Hepatocyte (in vitro differentiated cells): ENCODE measurements around the gene PSMC1. TPM values are rescaled to one million over a fixed set of nuclear protein-coding genes. Genes with fewer than 3 reads are reported as not detected.

Experiments used
- DNase-seq: peaks from one replicate; pipeline ENCODE4 v3.0.0-alpha.2; 2016; ENCODE audit warnings: low spot score
- H2AFZ ChIP-seq: fragments of 200-600 bp; sonication (generic); 2 replicates; pipeline ENCODE4 v1.6.0; 2016; ENCODE audit warnings: antibody characterized with exemption, mild to moderate bottlenecking
- H3K27ac ChIP-seq: fragments of 200-600 bp; sonication (generic); 2 replicates; pipeline ENCODE4 v1.5.1; 2016; ENCODE audit warnings: mild to moderate bottlenecking
- H3K27me3 ChIP-seq: fragments of 200-600 bp; sonication (generic); 2 replicates; pipeline ENCODE4 v1.6.1; 2016
- H3K36me3 ChIP-seq: fragments of 200-600 bp; sonication (generic); replicated peaks from 2 replicates; pipeline ENCODE4 v1.5.1; 2016; ENCODE audit warnings: low read depth; ENCODE audit not compliant: insufficient read depth
- H3K4me1 ChIP-seq: fragments of 200-600 bp; sonication (generic); 2 replicates; pipeline ENCODE4 v1.5.1; 2016; ENCODE audit warnings: mild to moderate bottlenecking, moderate library complexity; ENCODE audit not compliant: insufficient read depth
- H3K4me2 ChIP-seq: fragments of 200-600 bp; sonication (generic); 2 replicates; pipeline ENCODE4 v1.6.0; 2016
- H3K4me3 ChIP-seq: fragments of 200-600 bp; sonication (generic); 2 replicates; pipeline ENCODE4 v1.5.1; 2016; ENCODE audit warnings: mild to moderate bottlenecking
- H3K79me2 ChIP-seq: fragments of 200-600 bp; sonication (generic); 2 replicates; pipeline ENCODE4 v1.6.0; 2017; ENCODE audit warnings: mild to moderate bottlenecking
- H3K9me2 ChIP-seq: fragments of 200-600 bp; sonication (generic); replicated peaks from 2 replicates; pipeline ENCODE4 v1.6.0; 2017; ENCODE audit warnings: mild to moderate bottlenecking; ENCODE audit not compliant: insufficient read depth
- H3K9me3 ChIP-seq: fragments of 200-600 bp; sonication (generic); 2 replicates; pipeline ENCODE4 v1.5.1; 2016; ENCODE audit warnings: low read depth, mild to moderate bottlenecking
- H4K20me1 ChIP-seq: fragments of 200-600 bp; sonication (generic); 2 replicates; pipeline ENCODE4 v1.6.0; 2016; ENCODE audit warnings: mild to moderate bottlenecking; ENCODE audit not compliant: insufficient read depth, poor library complexity, severe bottlenecking
- CTCF ChIP-seq: fragments of 200-600 bp; sonication (generic); IDR thresholded peaks from 2 replicates; pipeline ENCODE4 v1.5.1; 2016; ENCODE audit warnings: antibody characterized with exemption, mild to moderate bottlenecking; ENCODE audit not compliant: poor library complexity
- EZH2 ChIP-seq: fragments of 200-600 bp; sonication (generic); IDR thresholded peaks from 2 replicates; pipeline ENCODE4 v1.6.1; 2016; ENCODE audit warnings: antibody characterized with exemption, mild to moderate bottlenecking, borderline replicate concordance
- EZH2phosphoT487 ChIP-seq: fragments of 200-600 bp; sonication (generic); IDR thresholded peaks from one replicate; pipeline ENCODE4 v1.6.1; 2018; ENCODE audit warnings: antibody characterized with exemption, mild to moderate bottlenecking, low read depth, moderate library complexity; ENCODE audit not compliant: unreplicated experiment, severe bottlenecking
- WGBS: methylation state at CpG from one replicate; pipeline ENCODE4 v1.1.6; 2016; ENCODE audit warnings: low lambda C conversion rate; ENCODE audit errors: missing lambda C conversion rate; 5-methylcytosine and 5-hydroxymethylcytosine counted together
- polyA plus RNA-seq: library from polyadenylated mRNA; unstranded; fragments of >200 nt; fragmentation: Nextera tagmentation; extraction: Ambion mirVana; gene quantifications from 2 replicates; pipeline ENCODE4 v1.2.1, GENCODE V29; 2016
- total RNA-seq: library from RNA; depleted of rRNA; stranded (reverse); fragments of >200 nt; gene quantifications from 2 replicates; pipeline ENCODE4 v1.2.3, GENCODE V29; 2014

PSMC1 gene
- total and polyA plus RNA-seq, 2 experiments from 2014 or later, result 144 to 171 TPM

- Histone ChIP-seq H3K79me2 (no peaks in the 10 kb centered on the region), H3K36me3 (no peaks in the 10 kb centered on the region), H3K4me1 (no peaks in the 10 kb centered on the region), H3K4me2 (no peak overlapping the region), H3K9me3 (no peaks in the 10 kb centered on the region), H3K27ac (no peak overlapping the region), H4K20me1 (no peaks in the 10 kb centered on the region), H3K27me3 (no peaks in the 10 kb centered on the region), H3K4me3 (no peak overlapping the region), H3K9me2 (no peaks in the 10 kb centered on the region), H2AFZ (no peak overlapping the region)
- no peak for DNase-seq
- 82% methylated on average over 18 of the region's 18 CpGs for WGBS
- no peak for TF ChIP-seq EZH2phosphoT487
- TF ChIP-seq CTCF, result no peak
- no peak for TF ChIP-seq EZH2
Observed at GRCh38 chr14:90276646-90277367, 20.5 kb downstream of the PSMC1 start.

- H3K4me3 ChIP-seq, result no peak overlapping the region
- no peaks in the 10 kb centered on the region for H3K27me3 ChIP-seq
- TF ChIP-seq CTCF (no peak), EZH2phosphoT487 (no peak), EZH2 (no peak)
- no peaks in the 10 kb centered on the region for H3K79me2 ChIP-seq
- H3K4me2 ChIP-seq, result no peak overlapping the region
- H3K9me2 ChIP-seq, result no peaks in the 10 kb centered on the region
- no peaks in the 10 kb centered on the region for H3K36me3 ChIP-seq
- no peaks in the 10 kb centered on the region for H4K20me1 ChIP-seq
- H3K4me1 ChIP-seq, result no peaks in the 10 kb centered on the region
- no peak overlapping the region for H3K27ac ChIP-seq
- DNase-seq, result no peak
- no peaks in the 10 kb centered on the region for H3K9me3 ChIP-seq
- 97% methylated on average over 24 of the region's 24 CpGs for WGBS
- no peak overlapping the region for H2AFZ ChIP-seq
Observed at GRCh38 chr14:90277581-90278198, 21.3 kb downstream of the PSMC1 start.

GRCh38 chr14:90278199-90279175, 22.1 kb downstream of the PSMC1 start:
- Histone ChIP-seq H3K9me2 (no peaks in the 10 kb centered on the region), H3K36me3 (no peaks in the 10 kb centered on the region), H4K20me1 (no peaks in the 10 kb centered on the region), H3K4me1 (no peaks in the 10 kb centered on the region), H3K4me3 (no peak overlapping the region), H3K9me3 (no peaks in the 10 kb centered on the region), H2AFZ (no peak overlapping the region), H3K27ac (no peak overlapping the region), H3K27me3 (no peaks in the 10 kb centered on the region), H3K79me2 (no peaks in the 10 kb centered on the region), H3K4me2 (no peak overlapping the region)
- no peak for TF ChIP-seq EZH2phosphoT487
- TF ChIP-seq EZH2, result no peak
- no peak for TF ChIP-seq CTCF
- 93% methylated on average over 35 of the region's 35 CpGs for WGBS
- DNase-seq, result no peak
